HEK293 (cell line): ENCODE data around the gene ZNF200.

Experiments used
- HOXA7 ChIP-seq: sonication (generic); formaldehyde crosslinking; IDR thresholded peaks from 2 replicates; pipeline ENCODE4 v1.8.1; 2022; ENCODE audit warnings: missing genetic modification reagents, borderline replicate concordance
- PBX3 ChIP-seq: sonication (generic); formaldehyde crosslinking; IDR thresholded peaks from 2 replicates; pipeline ENCODE4 v1.8.1; 2022; ENCODE audit warnings: mild to moderate bottlenecking, moderate library complexity, missing genetic modification reagents
- SP3 ChIP-seq: fragments of 450-650 bp; formaldehyde crosslinking; IDR thresholded peaks from 2 replicates; pipeline ENCODE4 v1.5.1; 2016; ENCODE audit warnings: missing biosample characterization, missing genetic modification characterization
- TCF7L2 ChIP-seq: IDR thresholded peaks from 2 replicates; pipeline ENCODE4 v1.6.1; 2011; ENCODE audit warnings: low read depth, mild to moderate bottlenecking, inconsistent platforms, low read length, moderate library complexity, borderline replicate concordance
- TSHZ1 ChIP-seq: fragments of 450-650 bp; formaldehyde crosslinking; IDR thresholded peaks from 2 replicates; pipeline ENCODE4 v1.5.1; 2016; ENCODE audit warnings: missing biosample characterization, missing genetic modification characterization, borderline replicate concordance
- ZBTB11 ChIP-seq: fragments of 450-650 bp; formaldehyde crosslinking; conservative IDR thresholded peaks from 2 replicates; pipeline ENCODE4 v1.5.1; 2016; ENCODE audit warnings: low read depth, missing biosample characterization, missing genetic modification characterization
- ZNF114 ChIP-seq: fragments of 450-650 bp; formaldehyde crosslinking; IDR thresholded peaks from 2 replicates; pipeline ENCODE4 v1.5.0; 2017; ENCODE audit warnings: missing biosample characterization, missing genetic modification characterization
- ZNF121 ChIP-seq: fragments of 450-650 bp; formaldehyde crosslinking; IDR thresholded peaks from 2 replicates; pipeline ENCODE4 v1.5.1; 2016; ENCODE audit warnings: missing biosample characterization, missing genetic modification characterization
- ZNF155 ChIP-seq: fragments of 450-650 bp; formaldehyde crosslinking; IDR thresholded peaks from 2 replicates; pipeline ENCODE4 v1.5.1; 2016; ENCODE audit warnings: missing biosample characterization, missing genetic modification characterization
- ZNF23 ChIP-seq: fragments of 450-650 bp; formaldehyde crosslinking; IDR thresholded peaks from 2 replicates; pipeline ENCODE4 v1.5.1; 2016; ENCODE audit warnings: missing biosample characterization, missing genetic modification characterization, borderline replicate concordance
- ZNF248 ChIP-seq: fragments of 450-650 bp; formaldehyde crosslinking; IDR thresholded peaks from 2 replicates; pipeline ENCODE4 v1.5.1; 2017; ENCODE audit warnings: missing biosample characterization, missing genetic modification characterization
- ZNF292 ChIP-seq: fragments of 450-650 bp; formaldehyde crosslinking; IDR thresholded peaks from 2 replicates; pipeline ENCODE4 v1.5.1; 2016; ENCODE audit warnings: low read depth, missing biosample characterization, missing genetic modification characterization, borderline replicate concordance
- ZNF324 ChIP-seq: fragments of 450-650 bp; formaldehyde crosslinking; IDR thresholded peaks from 2 replicates; pipeline ENCODE4 v1.5.1; 2016; ENCODE audit warnings: missing biosample characterization, missing genetic modification characterization
- ZNF658 ChIP-seq: fragments of 450-650 bp; formaldehyde crosslinking; IDR thresholded peaks from 2 replicates; pipeline ENCODE4; 2016; ENCODE audit warnings: missing biosample characterization, missing genetic modification characterization
- ZNF785 ChIP-seq: fragments of 450-650 bp; formaldehyde crosslinking; IDR thresholded peaks from 2 replicates; pipeline ENCODE4 v1.5.1; 2016; ENCODE audit warnings: missing biosample characterization, missing genetic modification characterization
- TF ChIP-seq, protein P1 (sequence below): fragments of 450-650 bp; formaldehyde crosslinking; IDR thresholded peaks from 2 replicates; pipeline ENCODE4 v1.5.1; 2016; ENCODE audit warnings: missing biosample characterization, missing genetic modification characterization
- TF ChIP-seq, protein P2 (sequence below): fragments of 450-650 bp; formaldehyde crosslinking; IDR thresholded peaks from 2 replicates; pipeline ENCODE4 v1.5.1; 2017; ENCODE audit warnings: missing biosample characterization, missing genetic modification characterization
- TF ChIP-seq, protein P3 (sequence below): fragments of 450-650 bp; formaldehyde crosslinking; IDR thresholded peaks from 2 replicates; pipeline ENCODE4 v1.5.1; 2016; ENCODE audit warnings: missing biosample characterization, missing genetic modification characterization

Gene ZNF200

GRCh38 chr16:3264137-3265036 is 29.4 kb upstream of the ZNF200 start (continued):
- TF ChIP-seq SP3 (tag by site-specific recombination) (peak; percentile 70), ZNF155 (no peak), ZNF658 (tag by site-specific recombination) (no peak), ZNF248 (tag by site-specific recombination) (no peak), PBX3 (CRISPR knock-in tag) (peak; percentile 99), ZNF785 (tag by site-specific recombination) (no peak), ZNF292 (no peak), HOXA7 (no peak), ZNF23 (no peak), ZBTB11 (no peak; the same call in 1 of the 2 replicates), TCF7L2 (no peak), ZNF121 (tag by site-specific recombination) (no peak), TSHZ1 (tag by site-specific recombination) (no peak), ZNF114 (no peak), ZNF324 (tag by site-specific recombination) (peak; percentile 42; the same call in 1 of the 2 replicates)
- TF ChIP-seq, protein P1, sequence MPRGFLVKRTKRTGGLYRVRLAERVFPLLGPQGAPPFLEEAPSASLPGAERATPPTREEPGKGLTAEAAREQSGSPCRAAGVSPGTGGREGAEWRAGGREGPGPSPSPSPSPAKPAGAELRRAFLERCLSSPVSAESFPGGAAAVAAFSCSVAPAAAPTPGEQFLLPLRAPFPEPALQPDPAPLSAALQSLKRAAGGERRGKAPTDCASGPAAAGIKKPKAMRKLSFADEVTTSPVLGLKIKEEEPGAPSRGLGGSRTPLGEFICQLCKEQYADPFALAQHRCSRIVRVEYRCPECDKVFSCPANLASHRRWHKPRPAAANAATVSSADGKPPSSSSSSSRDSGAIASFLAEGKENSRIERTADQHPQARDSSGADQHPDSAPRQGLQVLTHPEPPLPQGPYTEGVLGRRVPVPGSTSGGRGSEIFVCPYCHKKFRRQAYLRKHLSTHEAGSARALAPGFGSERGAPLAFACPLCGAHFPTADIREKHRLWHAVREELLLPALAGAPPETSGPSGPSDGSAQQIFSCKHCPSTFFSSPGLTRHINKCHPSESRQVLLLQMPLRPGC, result peak; percentile 36; the same call in 1 of the 2 replicates
- TF ChIP-seq, protein P2, sequence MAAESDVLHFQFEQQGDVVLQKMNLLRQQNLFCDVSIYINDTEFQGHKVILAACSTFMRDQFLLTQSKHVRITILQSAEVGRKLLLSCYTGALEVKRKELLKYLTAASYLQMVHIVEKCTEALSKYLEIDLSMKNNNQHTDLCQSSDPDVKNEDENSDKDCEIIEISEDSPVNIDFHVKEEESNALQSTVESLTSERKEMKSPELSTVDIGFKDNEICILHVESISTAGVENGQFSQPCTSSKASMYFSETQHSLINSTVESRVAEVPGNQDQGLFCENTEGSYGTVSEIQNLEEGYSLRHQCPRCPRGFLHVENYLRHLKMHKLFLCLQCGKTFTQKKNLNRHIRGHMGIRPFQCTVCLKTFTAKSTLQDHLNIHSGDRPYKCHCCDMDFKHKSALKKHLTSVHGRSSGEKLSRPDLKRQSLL (tag by site-specific recombination), result peak; percentile 31; the same call in 1 of the 2 replicates
- TF ChIP-seq, protein P3, sequence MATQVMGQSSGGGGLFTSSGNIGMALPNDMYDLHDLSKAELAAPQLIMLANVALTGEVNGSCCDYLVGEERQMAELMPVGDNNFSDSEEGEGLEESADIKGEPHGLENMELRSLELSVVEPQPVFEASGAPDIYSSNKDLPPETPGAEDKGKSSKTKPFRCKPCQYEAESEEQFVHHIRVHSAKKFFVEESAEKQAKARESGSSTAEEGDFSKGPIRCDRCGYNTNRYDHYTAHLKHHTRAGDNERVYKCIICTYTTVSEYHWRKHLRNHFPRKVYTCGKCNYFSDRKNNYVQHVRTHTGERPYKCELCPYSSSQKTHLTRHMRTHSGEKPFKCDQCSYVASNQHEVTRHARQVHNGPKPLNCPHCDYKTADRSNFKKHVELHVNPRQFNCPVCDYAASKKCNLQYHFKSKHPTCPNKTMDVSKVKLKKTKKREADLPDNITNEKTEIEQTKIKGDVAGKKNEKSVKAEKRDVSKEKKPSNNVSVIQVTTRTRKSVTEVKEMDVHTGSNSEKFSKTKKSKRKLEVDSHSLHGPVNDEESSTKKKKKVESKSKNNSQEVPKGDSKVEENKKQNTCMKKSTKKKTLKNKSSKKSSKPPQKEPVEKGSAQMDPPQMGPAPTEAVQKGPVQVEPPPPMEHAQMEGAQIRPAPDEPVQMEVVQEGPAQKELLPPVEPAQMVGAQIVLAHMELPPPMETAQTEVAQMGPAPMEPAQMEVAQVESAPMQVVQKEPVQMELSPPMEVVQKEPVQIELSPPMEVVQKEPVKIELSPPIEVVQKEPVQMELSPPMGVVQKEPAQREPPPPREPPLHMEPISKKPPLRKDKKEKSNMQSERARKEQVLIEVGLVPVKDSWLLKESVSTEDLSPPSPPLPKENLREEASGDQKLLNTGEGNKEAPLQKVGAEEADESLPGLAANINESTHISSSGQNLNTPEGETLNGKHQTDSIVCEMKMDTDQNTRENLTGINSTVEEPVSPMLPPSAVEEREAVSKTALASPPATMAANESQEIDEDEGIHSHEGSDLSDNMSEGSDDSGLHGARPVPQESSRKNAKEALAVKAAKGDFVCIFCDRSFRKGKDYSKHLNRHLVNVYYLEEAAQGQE, result peak; percentile 85
